Thyroid gland (tissue), 4 donors: Measurements from ENCODE around the gene HSBP1.

ENCODE experiments used
- CTCF ChIP-seq, 6 experiments: fragments of 200-600 bp in 3 of 6; fragments of 450-650 bp in 3 of 6; sonication (generic) in 3 of 6; IDR thresholded peaks; one replicate each; pipeline ENCODE4 v1.5.1; 2016 to 2019; ENCODE audit warnings: antibody characterized with exemption in 6 of 6, mild to moderate bottlenecking in 2 of 6, inconsistent platforms in 1 of 6, moderate library complexity in 1 of 6
- POLR2A ChIP-seq, 2 donors: fragments of 450-650 bp; IDR thresholded peaks; one replicate each; pipeline ENCODE4 v1.6.1; 2017; ENCODE audit warnings: antibody characterized with exemption in 2 of 2, mild to moderate bottlenecking in 2 of 2, moderate library complexity in 1 of 2

- no peak for TF ChIP-seq CTCF (IDR thresholded peaks at IDR 0.05)
- no peak for TF ChIP-seq POLR2A (IDR thresholded peaks at IDR 0.05)
Observed at GRCh38 chr16:83806036-83806435, 1.7 kb upstream of the HSBP1 start.
